NCI-H2227 (cell line): ENCODE data around the gene AK4.

ENCODE experiments used
- DNase-seq: peaks from one replicate; lab custom pipeline; 2025; ENCODE audit not compliant: unreplicated experiment; lab: John Stamatoyannopoulos, UW

The AK4 gene

GRCh38 chr1:65175171-65176055 lies 27.4 kb downstream of the AK4 start:
- DNase-seq, result no peak

GRCh38 chr1:65176056-65176450 lies 28.1 kb downstream of the AK4 start:
- DNase-seq, result no peak

GRCh38 chr1:65176591-65176990 lies 28.6 kb downstream of the AK4 start:
- DNase-seq, result no peak

GRCh38 chr1:65177457-65177856 lies 29.5 kb downstream of the AK4 start:
- no peak for DNase-seq

GRCh38 chr1:65178235-65178634 lies 30.2 kb downstream of the AK4 start:
- DNase-seq, result no peak

- DNase-seq, result no peak
These were observed 31.1 kb downstream of the AK4 start for GRCh38 chr1:65179148-65179547.

GRCh38 chr1:65180977-65181376 lies 33.0 kb downstream of the AK4 start:
- DNase-seq, result no peak

- no peak for DNase-seq
These were observed 34.8 kb downstream of the AK4 start for GRCh38 chr1:65182658-65183268.

- DNase-seq, result no peak
These were observed 41.6 kb downstream of the AK4 start for GRCh38 chr1:65189576-65190115.

- no peak for DNase-seq
These were observed 42.2 kb downstream of the AK4 start for GRCh38 chr1:65190229-65190628.

GRCh38 chr1:65193129-65193695 lies 45.2 kb downstream of the AK4 start:
- DNase-seq, result no peak

- DNase-seq, result no peak
These were observed 47.8 kb downstream of the AK4 start for GRCh38 chr1:65195495-65196417.

GRCh38 chr1:65196926-65197325 lies 48.9 kb downstream of the AK4 start:
- no peak for DNase-seq

GRCh38 chr1:65197636-65198035 lies 49.6 kb downstream of the AK4 start:
- no peak for DNase-seq

- DNase-seq, result no peak
These were observed 50.1 kb downstream of the AK4 start for GRCh38 chr1:65198096-65198495.

- no peak for DNase-seq
These were observed 52.4 kb downstream of the AK4 start for GRCh38 chr1:65200411-65200810.

- no peak for DNase-seq
These were observed 58.8 kb downstream of the AK4 start for GRCh38 chr1:65206836-65207235.

- DNase-seq, result no peak
These were observed 59.3 kb downstream of the AK4 start for GRCh38 chr1:65207317-65207716.

- no peak for DNase-seq
These were observed 60.6 kb downstream of the AK4 start for GRCh38 chr1:65208563-65208973.

- peak; percentile 59 for DNase-seq
These were observed 61.2 kb downstream of the AK4 start for GRCh38 chr1:65209005-65209885.
